Stimulated activated CD4-positive, alpha-beta T cell treated with anti-CD3 and anti-CD28 coated beads, Interleukin-1b, Interleukin-23, amount 100 ng/mL, for 4 hours (primary cell): ENCODE results near the gene ST7.
"Not testable (repeated sequence)": the region's sequence is repeated elsewhere in the genome, so short reads cannot be mapped to it uniquely, and the experiment has no call there.

Experiments
- DNase-seq, 2 donors: peaks; one replicate each; pipeline ENCODE4 v3.0.0-alpha.2; 2020; ENCODE audit warnings: low read depth in 2 of 2

ST7 gene

GRCh38 chr7:117030346-117030745, 77.0 kb downstream of the ST7 start:
- not testable (repeated sequence) for DNase-seq

- DNase-seq: not testable (repeated sequence)
These were observed 77.5 kb downstream of the ST7 start for GRCh38 chr7:117030793-117031192.

- no peak for DNase-seq
These were observed 79.5 kb downstream of the ST7 start for GRCh38 chr7:117032810-117033209.

- no peak for DNase-seq
These were observed 81.7 kb downstream of the ST7 start for GRCh38 chr7:117034851-117035464.

- no peak for DNase-seq
These were observed 82.2 kb downstream of the ST7 start for GRCh38 chr7:117035465-117035862.

- DNase-seq: no peak
These were observed 82.9 kb downstream of the ST7 start for GRCh38 chr7:117036053-117036669.

- DNase-seq: no peak
These were observed 83.5 kb downstream of the ST7 start for GRCh38 chr7:117036836-117037235.

GRCh38 chr7:117038408-117038807, 85.1 kb downstream of the ST7 start:
- no peak for DNase-seq

GRCh38 chr7:117041007-117041406, 87.7 kb downstream of the ST7 start:
- no peak for DNase-seq

- DNase-seq: no peak
These were observed 88.5 kb downstream of the ST7 start for GRCh38 chr7:117041822-117042221.

- no peak for DNase-seq
These were observed 90.0 kb downstream of the ST7 start for GRCh38 chr7:117043108-117043825.

GRCh38 chr7:117044664-117045063, 91.4 kb downstream of the ST7 start:
- no peak for DNase-seq

- DNase-seq: no peak
These were observed 92.8 kb downstream of the ST7 start for GRCh38 chr7:117045927-117046710.

- no peak for DNase-seq
These were observed 94.2 kb downstream of the ST7 start for GRCh38 chr7:117047496-117047895.

GRCh38 chr7:117048114-117048866, 95.0 kb downstream of the ST7 start:
- no peak for DNase-seq

- DNase-seq: no peak
These were observed 95.6 kb downstream of the ST7 start for GRCh38 chr7:117048882-117049281.

- DNase-seq: no peak
These were observed 98.5 kb downstream of the ST7 start for GRCh38 chr7:117051808-117052207.

GRCh38 chr7:117053432-117053831, 100.1 kb downstream of the ST7 start:
- DNase-seq: no peak

- no peak for DNase-seq
These were observed 108.5 kb downstream of the ST7 start for GRCh38 chr7:117061751-117062150.

GRCh38 chr7:117062300-117062699, 109.0 kb downstream of the ST7 start:
- no peak for DNase-seq

- DNase-seq: no peak
These were observed 111.4 kb downstream of the ST7 start for GRCh38 chr7:117064688-117065087.
